Stimulated activated CD8-positive, alpha-beta memory T cell treated with anti-CD3 and anti-CD28 coated beads, Interleukin-4, amount 100 ng/mL, for 4 hours (primary cell): ENCODE measurements around the gene FN3K.

Source experiments
- DNase-seq, 2 donors: peaks; one replicate each; pipeline ENCODE4 v3.0.0-alpha.2; 2020; ENCODE audit warnings: low read depth in 2 of 2, low spot score in 1 of 2

FN3K gene

DNA sequence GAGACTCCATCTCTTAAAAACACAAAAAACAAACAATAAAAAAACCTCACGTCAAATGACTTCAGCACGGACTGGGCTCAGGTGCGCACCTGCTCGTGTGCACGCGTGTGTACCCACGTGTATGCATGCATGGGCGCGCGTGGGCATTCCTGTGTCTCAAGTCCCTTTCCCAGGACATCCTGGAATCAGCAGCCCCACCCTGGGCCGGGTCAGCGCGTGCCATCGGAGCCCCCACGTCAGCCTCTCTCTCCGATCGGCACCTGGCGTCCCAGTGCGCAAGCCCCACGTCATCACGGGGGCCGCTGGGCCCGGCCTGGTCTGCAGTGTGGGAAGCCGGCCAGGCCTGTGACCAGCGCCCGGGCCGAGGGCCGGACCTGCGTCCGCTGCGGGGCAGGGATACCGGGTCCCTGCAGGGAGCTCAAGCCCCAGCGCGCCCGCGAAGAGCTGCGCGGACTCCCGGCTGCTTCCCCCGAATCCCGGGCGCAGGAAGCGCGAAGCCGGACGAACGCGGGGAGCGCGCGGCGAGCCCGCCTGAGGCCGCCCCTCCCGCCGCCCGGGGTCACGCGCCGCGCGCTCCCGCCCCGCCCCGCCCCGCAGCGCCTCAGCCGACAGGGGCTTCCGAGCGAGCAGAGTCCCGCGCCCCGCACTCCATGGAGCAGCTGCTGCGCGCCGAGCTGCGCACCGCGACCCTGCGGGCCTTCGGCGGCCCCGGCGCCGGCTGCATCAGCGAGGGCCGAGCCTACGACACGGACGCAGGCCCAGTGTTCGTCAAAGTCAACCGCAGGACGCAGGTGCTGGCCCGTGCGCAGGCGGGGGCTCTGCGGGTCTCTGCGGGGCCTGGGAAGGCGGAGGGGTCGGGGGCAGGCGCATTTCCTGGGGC, at the start of gene FN3K:
Gene FN3K, plus strand, starts transcription at position 629 of the 880 bp plus-strand sequence. Its CDS starts 22 bp downstream, at position 651.
- DNase-seq = no peak

DNA sequence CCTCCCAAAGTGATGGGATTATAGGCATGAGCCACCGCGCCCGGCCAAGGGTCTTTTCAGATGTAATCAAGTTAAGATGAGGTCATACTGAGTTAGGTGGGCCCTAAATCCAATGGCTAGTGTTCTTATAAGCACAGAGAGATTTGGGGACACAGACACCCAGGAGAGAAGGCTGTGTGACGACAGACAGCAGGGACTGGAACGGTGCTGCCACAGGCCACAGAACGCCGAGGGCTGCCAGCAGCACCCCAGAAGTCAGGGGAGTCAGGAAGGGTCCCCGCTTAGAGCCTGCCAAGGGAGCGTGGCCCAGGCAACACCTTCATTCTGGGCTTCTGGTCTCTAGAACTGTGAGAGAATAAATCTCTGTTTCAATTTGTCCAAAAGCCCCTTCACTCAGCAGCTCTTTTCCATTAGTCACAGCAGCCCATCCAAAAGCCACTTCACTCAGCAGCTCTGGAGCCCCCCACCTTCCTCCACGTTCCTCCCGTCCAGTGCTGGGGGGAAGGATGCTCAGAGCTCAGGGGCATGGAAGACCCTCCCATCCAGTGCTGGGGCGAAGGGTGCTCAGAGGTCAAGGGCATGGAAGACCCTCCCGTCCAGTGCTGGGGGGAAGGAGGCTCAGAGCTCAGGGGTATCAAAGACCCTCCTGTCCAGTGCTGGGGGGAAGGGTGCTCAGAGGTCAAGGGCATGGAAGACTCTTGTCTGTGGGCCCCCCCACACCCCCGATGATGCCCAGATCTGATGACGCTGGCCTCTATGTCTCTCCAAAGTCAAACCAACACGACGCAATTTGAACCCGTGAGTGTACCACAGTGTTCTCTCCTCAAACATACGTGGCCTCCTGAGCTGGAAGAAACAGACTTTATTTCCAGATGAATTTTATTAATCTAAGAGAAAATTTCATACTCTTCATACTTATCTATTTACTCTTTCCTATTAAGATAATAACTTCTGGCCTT, 48.8 kb upstream of the FN3K start:
- DNase-seq = no peak

DNA sequence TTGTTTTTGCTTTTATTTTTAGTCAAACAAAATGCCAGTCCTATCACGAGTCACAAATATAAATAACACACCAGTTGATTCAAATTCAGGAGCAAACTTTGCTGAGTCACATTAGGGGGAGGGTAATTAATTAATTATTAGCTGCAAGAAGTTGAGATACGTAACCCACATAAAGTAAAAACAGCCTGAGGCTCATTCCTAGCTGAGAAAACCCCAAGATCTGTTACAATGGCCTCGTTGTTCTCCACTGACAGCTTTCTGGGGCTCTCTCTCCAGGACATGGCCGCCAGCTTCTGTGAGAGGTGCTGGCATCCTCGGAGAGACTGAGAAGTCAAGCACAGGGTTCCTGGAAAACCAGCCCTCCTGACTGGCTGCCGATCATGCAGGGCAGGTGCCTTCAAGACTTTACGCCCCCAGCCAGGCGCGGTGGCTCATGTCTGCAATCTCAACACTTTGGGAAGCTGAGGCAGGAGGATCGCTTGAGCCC, 48.0 kb upstream of the FN3K start:
- no peak for DNase-seq

DNA sequence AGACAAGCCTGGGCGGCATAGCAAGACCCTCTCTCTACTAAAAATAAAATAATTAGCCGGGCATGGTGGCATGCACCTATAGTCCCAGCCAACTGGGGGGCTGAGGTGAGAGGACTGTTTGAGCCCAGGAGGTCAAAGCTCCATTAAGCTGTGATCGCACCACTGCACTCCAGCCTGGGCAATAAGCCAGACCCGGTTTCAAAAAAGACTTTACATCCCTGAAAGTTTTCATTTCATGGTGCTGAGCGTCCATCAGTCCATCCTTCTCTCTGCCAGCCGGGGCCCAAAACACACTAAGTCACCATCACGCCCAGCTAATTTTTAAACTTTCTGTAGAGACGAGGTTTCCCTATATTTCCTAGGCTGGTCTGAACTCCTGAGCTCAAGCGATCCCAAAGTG, 47.5 kb upstream of the FN3K start:
- no peak for DNase-seq

DNA sequence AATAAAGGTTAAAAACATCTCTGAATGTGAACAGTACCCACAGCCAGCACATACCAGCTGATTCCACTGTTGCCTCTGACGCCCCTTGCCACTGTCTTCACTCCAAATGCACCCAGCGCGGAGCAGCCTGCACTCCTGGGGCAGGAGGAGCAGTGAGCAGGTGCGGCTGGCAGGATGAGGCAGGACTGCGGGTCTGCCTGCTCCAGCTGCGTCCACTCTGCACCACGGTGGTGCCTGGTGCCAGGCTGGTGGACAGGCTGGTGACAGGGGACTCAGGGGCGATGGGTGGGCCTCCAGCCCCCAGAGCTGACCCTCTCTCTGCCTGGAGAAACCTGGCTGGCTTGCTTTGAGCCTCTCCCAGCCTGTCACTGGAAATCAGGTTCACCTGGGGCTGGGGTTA, 46.3 kb upstream of the FN3K start:
- no peak for DNase-seq

DNA sequence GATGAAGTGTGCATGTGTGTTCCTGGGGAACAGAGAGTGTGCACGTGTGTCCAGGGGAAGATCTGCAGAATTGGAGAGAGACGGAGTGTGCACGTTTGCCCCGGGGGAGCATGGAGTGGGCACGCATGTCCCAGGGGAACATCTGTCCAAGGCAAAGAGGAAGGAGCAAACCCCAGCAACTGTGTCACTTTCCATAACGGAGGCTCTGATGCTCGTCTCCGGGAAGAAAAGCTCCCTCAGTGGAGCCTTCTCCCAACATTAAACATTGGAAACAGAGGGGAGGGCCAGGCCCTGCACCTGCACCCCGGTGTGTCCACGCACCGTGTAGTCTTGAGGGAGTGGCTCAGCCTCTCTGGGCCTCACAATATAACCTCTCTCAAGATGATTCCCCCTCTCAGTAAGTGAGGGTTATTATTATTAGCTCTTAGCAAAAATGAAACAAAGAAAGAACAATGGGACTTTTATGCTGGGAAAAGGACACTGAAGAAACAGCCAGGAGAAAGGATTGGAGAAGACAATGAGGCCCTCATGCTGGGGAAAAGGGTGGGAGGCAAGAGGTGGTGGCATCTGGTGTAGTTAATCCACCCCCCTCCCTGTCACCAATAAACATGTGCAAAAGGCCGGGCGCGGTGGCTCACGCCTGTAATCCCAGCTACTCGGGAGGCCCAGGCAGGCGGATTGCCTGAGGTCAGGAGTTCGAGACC, 44.5 kb upstream of the FN3K start:
- DNase-seq = no peak

DNA sequence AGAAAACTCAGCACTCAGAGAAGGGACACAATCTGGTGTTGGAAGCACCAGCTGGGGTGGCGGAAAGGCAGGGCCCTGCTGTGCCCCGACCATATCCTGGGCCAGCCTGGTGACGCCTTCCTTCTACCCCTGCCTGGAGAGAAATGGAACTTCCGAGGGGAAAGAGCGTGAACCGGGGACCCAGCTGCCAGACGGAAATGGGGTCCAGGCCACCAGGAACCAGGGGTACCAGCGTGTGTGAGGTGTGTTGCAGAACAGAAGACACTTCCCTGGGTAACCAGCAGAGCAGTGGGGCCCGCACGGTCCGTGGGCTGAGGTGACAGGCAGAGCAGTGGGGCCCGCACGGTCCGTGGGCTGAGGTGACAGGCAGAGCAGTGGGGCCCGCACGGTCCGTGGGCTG, 43.7 kb upstream of the FN3K start:
- DNase-seq = no peak

DNA sequence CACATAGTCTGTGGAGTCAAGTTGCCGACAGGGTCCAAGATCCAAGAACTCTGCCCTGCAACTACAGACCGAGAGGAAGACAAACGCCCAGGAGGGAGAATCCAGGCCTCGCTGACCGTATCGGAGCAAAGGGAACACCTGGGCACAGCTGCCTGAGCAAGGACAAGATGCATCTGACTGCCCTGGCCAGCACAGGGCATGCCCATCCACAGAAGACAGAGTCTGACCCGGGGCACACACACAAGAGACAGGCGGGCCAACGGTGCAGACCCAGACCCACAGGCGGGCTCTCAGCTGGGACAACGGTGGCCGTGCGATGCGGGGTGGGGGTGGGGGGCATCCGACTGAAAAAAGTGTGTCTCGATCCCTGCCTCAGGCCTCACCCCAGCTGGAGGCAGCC, 43.1 kb upstream of the FN3K start:
- DNase-seq = no peak

DNA sequence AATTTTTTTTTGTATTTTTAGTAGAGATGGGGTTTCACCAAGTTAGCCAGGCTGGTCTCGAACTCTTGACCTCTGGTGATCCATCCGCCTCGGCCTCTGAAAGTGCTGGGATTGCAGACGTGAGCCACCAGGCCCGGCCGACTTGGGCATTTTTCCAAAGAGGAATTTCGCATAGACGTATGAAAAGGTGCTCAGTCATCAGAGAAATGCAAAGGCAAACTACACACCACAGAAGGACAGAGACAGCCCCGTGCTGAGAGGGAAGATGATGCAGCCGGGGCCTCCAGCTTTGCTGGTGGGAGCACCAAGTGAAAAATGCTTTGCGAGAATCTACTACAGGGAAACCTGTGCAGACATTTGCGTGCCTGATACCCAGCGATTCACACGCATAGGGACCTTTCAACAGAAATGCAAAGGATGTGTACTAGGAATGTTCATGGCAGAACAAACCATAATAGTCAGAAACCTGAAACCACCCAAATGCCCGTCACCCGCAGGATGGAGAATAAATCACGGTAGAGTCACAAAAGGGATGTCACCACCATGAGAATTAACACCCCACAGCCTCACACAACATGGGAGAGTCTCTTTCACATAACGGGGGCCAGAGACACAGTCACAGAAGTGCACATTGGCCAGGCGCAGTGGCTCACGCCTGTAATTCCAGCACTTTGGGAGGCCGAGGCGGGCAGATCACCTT, 42.1 kb upstream of the FN3K start:
- DNase-seq = no peak

DNA sequence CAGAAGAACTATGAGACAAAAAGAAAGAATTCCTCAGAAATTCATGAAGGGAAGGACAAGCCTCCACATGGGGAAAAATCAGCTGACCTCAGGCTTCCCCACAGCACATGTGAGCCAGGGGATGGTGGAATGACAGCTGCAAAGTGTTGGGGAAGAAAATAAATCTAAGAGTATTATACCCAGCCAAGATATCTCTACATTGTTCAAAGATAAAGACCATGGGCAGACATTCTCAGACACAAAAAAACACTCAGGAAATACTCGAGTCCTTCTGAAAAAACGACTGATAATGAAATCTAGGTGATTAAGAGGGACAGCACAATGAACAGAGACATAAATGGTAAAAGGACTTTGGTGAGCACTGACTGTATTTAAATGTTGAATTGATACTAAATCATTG, 40.8 kb upstream of the FN3K start:
- DNase-seq = no peak

DNA sequence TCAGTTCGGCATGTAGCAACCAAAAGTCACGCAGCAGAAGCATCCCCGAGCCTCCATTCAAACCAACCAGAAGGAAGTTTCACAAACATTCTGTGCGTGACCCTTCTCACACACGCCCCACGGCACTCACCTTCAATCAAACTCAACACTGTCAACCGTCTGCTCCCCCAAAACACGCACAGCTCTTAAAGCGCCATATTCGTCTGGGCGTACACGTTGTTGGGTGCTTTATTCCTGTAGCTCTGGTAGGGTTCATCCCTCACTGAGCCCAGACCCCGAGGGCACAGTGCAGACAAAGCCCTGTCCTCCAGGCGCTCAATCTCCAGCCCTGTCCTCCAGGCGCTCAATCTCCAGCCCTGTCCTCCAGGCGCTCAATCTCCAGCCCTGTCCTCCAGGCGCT, 39.2 kb upstream of the FN3K start:
- DNase-seq = no peak

DNA sequence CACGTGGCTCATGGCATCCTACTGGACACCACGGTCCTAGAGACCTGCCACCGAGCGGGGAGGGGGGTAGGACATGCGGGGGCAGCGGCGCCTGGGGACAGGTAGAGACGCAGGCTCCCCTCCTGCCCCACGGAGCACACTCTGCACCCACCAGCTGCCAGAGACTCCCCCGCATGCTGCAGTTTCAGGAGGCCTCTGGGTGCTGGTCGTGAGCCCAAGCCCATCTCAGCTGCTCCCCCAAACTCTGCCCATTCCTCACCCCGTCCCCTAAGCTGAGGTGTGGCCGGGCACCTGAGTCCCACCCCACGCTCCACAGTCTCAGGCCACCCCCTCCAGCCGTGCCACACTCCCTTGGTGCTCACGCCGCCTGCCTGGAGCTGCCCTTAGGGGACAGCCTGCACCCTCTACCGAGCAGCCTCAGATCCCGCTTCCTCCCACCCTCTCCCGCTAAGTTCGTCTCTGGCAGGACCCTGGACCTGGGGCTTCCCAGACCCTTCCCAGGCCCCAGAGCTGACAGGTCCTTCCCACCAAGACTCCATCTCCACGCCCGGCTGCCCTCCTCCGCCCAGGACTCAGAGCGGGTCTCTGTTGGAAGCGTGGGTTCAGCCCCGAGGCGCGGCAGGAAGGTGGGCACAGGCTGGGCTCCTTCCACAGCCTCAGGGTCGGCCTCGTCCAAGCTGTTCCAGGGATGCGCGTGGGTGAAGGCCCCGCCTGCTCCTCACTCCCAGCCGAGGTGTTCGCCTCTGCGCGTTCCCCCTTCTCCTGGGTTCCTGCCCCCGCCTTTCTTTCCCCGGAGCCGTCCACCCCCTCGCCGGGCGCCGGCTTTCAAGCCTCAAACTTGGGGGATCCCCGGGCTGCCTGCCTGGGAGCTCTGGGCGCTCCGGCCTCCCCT, 38.3 kb upstream of the FN3K start:
- no peak for DNase-seq

DNA sequence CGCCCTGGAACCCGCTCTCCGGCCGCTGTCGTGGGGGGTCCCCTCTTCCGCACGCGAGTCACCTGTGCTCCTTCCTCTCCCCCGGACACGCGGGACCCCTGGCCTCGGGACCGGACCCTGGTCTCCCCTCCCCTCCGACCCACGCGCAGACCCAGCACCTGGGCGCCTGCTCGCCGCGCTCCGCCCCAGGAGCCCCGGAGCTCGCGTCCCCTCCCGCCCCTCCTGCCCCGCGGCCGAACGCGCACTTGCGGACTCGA, 37.7 kb upstream of the FN3K start:
- no peak for DNase-seq

DNA sequence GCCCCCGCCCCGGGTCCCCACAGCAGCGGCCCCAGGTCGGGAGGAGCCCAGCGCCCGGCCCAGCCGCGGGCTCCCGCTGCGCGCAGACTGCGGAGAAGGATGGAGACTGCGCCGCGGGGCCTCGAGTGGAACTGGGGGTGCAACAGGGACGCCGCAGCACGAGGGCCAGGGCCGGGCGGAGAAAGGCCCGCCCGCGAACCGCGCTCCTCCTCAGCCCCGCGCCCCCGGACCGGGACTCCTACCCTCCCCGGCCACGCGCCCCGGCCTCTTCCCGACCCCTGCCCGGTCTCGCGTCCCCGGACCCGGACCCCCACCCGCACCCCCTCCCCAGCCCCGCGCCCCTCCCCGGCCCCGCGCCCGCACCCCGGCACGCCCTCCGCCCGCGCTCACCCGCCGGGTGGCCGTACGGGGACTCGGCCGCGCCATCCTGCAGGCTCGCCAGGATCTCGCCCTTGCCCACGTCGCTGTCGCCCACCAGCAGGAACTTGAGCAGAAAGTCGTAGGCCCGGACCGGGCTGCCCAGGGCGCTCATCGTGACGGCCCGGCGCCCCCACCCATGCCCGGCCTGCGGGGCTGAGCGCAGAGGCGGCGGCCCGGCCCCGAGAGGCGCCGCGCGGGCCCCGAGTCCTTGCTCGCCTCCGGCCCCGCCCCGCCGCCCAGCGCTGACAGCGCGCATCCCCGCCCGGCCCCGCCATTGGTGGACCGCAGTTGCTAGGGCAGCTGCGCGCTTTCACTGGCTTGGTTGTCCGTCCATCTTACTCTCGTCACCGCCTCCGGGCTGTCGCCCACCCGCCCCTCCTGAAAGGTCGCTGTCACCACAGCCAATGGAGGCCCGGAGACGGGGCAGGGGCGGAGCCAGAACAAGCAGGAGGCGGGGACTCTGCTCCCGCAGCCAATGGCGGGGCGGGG, 37.1 kb upstream of the FN3K start, which contains the start of gene RAB40B:
Gene RAB40B, minus strand, starts transcription at position 634 of the 909 bp plus-strand sequence. Its CDS starts 102 bp downstream, at position 532.
- DNase-seq = peak; percentile 97 to 99

DNA sequence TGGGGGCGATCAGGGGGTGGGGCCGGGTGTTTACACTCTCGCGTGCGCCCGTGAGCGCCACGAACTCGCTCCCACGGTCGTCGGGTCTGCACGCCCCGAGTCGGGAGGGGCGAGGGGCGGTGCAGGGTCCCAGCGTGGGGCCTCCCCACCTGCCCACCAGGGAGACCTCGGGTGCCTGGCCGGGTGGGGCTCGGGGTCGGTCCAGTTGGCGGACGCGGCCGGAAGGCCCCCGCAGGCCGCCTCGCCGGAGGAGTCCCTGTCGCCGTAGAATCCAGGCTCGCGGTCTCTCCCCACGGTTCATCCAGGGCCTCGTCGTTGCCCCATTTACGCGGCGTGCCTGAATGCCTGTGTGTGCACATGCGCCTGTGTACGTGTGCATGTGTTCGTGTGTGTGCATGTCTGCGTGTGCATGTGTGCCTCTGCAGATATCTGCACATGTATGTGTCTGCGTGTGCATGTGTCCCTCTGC, 36.4 kb upstream of the FN3K start:
- DNase-seq = no peak

DNA sequence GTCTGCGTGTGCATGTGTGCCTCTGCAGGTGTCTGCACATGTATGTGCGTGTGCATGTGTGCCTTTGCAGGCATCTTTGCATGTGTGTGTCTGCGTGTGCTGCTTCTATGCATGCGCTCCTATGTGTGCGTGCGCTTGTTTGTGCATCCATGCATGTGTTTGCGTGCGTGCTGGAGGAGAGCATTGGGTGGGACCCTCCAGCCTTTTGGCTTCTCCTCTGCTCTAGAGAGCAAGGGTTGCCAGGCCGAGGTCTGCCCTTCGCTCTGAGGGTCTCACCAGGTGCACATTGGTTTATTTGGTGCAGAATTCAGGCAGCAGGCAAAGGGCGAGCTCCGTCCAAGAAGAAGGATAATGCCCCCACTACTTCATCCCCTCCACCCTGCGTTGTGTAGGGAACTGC, 35.9 kb upstream of the FN3K start:
- DNase-seq = no peak

DNA sequence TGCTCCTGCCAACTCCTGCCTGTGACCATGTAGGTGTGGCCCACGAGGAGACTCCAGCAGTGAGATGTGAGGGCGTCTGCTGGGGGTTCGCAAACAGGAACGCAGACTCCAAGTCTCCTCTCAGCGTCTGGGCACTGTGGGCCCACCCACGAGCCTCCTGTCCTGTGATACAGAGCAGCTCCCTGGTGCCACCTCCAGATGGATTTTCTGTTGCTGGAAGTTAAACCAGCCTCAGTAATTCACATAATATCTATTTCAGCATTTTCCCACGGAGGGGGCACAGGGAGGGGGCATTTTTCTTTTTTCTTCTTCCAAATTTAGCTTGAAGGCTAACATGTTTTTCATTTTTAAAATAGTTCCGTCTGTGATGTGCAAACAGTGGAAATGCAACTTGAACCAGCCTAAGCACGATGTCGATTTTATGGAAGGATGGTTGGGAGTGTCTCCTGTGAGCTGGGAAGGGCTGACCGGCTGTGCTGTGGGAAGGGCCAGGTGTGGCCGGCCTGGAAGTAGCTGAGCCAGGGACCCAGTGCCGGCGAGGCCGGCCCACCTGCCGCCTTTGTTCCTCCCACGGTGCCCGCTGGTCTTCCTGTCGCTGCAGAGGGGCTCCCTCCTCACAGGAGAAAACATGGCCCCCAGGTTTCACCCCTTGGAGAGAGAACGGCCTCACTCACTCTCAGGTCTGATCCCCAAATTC, 33.0 kb upstream of the FN3K start:
- DNase-seq = no peak
